Activated T-cell treated with anti-CD3 and anti-CD28 coated beads, Interleukin-2, amount 50 U/mL, for 48 hours (primary cell): ENCODE data around the gene APLN.

Experiments used
- DNase-seq, 2 experiments: peaks; one replicate each; pipeline ENCODE4 v3.0.0-alpha.2; 2020

APLN gene

DNA sequence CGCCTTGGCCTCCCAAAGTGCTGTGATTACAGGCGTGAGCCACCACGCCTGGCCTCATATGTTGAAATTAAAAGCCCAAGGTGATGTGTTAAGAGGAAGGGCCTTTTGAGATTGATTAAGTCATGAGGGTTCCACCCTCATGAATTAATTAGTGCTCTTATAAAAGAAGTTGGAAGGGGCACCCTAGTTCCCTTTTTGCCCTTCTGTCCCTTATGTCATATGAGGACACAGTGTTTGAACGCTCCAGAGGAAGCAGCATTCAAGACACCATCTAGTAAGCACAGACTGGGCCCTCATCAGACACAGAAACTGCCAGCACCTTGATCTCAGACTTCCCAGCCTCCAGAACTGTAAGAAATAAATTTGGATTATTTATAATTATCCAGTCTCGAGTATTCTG is 5.1 kb upstream of the APLN start:
- no peak for DNase-seq

- DNase-seq: no peak
Measured at GRCh38 chrX:129659141-129659540, 4.4 kb upstream of the APLN start.

GRCh38 chrX:129658429-129658828 is 3.7 kb upstream of the APLN start:
- no peak for DNase-seq

- no peak for DNase-seq
Measured at GRCh38 chrX:129655547-129656249, 942 bp upstream of the APLN start.

- DNase-seq: peak; percentile 33 to 51
Measured at GRCh38 chrX:129653971-129654651, 645 bp downstream of the APLN start.

- DNase-seq: no peak
Measured at GRCh38 chrX:129653181-129653970, 1.4 kb downstream of the APLN start.

DNA sequence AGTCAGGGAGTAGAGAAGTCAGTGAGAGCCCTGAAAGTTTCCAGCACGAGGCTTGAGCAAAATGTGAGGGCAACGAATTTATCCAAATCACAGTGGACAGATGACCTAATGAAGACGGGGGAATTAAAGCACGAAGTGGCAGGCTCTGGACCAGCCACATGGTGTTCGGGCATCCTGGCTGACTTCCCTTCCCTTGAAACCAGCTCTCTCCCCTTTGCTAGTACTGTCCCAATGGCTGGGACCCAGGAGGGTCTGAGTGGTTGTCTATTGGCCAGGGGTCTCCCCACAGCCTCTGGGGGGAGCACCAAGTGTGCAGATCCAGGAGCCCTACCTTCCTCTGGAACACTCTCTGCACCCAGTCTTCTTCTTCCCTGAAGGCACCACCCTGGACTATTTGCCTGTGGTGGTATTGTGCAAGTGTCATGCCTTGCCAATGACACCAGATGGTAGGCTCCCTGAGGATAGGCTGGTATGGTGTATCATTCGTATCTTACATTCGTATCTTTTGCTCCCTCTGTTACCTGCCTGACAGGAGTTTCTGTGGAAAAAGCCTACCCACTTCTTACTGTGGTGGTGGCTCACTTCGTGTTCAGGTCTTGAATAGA is 2.1 kb downstream of the APLN start:
- no peak for DNase-seq

- no peak for DNase-seq
Measured at GRCh38 chrX:129651756-129652564, 2.8 kb downstream of the APLN start.

- DNase-seq: no peak
Measured at GRCh38 chrX:129650821-129651510, 3.8 kb downstream of the APLN start.

DNA sequence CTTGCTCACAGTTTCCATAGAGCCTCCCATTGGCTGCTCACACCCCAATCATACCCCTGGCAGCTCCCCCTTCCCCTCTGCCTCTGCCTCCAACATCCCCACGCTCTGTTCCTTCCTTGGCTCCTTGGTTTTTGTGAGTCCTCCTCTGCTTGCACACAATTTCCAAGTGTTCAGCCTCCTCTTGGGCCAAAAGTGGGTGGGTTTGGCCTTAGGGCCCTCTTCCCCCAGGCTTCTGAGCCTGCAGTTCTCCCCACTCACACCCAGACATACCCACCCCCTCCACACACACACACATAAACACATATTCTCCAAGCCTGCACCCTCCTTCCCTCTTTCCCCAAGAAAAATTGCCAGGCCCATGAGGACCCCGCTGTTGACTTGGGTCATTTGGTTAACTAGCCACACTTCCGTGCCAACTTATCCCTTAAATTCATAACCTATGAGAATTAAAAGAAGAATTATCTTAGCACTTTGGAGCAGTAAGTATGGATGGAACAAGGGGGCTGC is 4.5 kb downstream of the APLN start:
- DNase-seq: no peak

DNA sequence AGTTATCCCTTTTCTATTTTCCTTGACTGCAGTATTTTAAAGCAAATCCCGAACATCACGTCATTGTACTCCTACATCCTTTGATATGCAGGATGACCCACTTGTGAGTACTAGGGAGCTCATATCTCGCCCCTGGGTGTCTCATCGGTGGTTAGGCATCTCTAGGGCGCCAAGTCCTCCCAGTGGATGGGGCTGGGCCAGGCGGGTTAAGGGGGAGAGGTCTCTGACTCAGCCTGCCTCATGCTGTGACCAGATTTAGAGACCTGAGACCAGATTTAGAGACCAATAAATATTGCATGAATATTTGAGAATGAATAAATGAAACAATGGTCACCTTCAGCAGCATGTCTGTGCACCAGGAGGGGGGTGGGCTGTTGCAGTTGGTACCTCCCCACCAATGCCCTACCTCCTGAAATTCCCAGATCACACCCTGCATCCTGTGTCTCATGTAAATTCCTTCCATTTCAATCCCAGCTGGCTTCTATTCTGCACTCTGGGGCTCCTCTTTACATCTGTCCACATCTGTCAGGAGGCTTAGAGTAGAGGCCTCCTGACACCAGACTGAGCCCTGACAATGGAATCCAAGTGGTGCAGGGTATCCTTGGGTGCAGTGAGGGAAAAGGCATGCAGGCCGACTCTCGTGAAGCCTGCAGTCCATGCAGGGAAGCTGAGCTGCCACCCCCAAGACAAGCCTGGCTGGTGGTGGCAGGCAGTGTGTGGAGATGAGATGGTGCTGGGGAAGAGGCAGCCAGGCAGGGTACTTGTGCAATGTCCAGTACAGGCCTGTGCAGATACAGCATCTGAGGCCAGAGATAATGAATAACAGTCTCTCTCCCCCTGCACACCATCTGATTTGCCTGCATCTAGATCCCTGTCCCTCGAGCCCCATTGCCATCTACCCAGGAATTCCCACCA is 5.2 kb downstream of the APLN start:
- no peak for DNase-seq

- no peak for DNase-seq
Measured at GRCh38 chrX:129648514-129649267, 6.1 kb downstream of the APLN start.

DNA sequence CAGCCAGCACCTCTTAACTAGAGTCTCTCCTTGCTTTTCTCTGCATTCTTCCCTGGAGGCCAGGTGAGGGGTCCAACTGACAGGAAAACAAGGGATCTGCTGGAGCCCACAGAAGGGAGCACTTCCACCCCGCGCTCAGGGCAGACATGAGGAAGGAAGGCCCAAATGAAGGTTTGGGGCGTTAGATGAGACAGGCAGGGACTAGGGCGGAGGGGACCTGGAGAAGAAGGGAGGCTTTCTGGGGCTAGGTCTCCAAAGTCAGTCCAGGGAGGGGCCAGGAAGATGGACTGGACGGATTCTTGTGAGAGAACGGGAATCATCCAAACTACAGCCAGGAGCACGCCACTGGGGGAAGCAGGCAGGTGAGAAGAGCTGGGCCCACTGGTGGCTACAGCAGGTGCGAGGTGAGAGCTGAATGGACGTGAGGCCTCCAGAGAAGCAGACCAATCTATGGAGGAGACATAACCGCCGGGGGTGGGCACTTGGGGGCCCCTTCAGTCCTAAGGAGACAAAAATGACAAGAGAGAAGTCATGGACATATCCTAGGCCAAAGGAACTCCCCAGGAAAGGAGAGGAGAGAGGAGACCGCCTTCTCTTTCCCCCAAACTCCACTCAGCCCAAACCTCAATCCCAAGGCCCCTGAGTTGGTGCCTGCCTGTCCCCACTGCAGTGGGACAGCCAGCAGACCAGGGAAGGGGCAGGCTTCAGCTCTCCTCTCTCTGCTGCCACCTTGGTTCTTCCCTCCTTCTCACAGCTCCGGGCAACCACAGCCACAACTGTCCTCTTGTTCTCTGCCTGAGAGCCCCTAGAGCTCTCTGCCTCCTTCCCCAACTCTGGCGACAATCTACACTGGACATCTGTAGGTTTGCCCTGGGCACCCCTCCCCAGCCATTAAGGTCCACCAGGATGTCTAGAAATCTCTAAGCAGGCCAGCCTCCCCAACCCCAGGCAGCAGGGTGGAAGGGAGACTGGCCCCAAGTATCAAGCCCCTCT is 7.0 kb downstream of the APLN start:
- no peak for DNase-seq

- DNase-seq: no peak
Measured at GRCh38 chrX:129646566-129647417, 8.0 kb downstream of the APLN start.

DNA sequence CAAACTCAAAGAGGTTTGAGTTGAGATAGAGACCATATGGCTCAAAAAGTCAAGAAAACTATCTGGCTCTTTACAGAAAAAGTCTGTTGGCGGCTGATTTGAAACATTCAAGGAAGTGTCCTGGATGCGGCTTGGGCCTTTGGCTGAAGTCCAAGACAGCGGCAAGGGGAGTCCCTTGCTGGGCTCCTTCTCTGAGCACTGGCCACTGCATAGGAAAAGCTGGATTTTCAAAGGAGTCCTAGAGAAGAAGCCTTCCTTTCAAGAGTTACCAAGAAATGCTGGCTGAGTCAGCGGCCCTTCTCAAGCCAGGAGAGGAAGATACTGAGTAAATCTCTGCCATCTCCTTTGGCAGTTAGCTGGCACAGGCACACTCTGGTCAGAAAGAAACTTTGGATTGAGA is 12.1 kb downstream of the APLN start:
- DNase-seq: no peak

DNA sequence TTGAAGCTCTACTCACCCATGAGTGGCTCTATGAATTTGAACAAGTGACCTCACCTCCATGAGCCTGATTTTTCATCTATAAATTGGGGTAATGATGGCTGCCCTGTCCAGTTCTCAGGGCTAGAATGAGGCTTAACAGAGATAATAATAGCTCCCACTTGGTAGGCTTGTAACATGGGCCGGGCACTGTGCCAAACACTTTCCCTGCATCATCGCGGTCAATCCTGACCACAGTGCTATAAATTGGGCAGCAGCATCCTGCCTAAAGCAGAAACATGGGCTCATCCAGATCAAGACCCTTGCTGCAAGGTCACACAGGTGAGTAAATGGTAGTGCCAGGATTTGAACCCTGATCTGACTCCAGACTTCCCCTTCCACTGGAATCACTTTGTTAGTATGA is 12.8 kb downstream of the APLN start:
- no peak for DNase-seq

GRCh38 chrX:129641469-129641868 is 13.3 kb downstream of the APLN start:
- DNase-seq: no peak

GRCh38 chrX:129640737-129641136 is 14.0 kb downstream of the APLN start:
- DNase-seq: no peak
